Caco-2 (cell line): ENCODE data around the gene ARHGAP25. TPM values are rescaled to one million over a fixed set of nuclear protein-coding genes. Genes with fewer than 3 reads are reported as not detected.

ENCODE experiments used
- BruUV-seq: library from RNA; stranded (reverse); fragments of 400-500 nt; replicated peaks from 2 replicates; lab custom pipeline; 2021; lab: Mats Ljungman, UMichigan
- CTCF ChIA-PET: fragments of 300-600 bp; sonication (Branson Sonifier 250); formaldehyde crosslinking; loops from one replicate; lab custom pipeline; 2022; ENCODE audit warnings: antibody characterized with exemption; lab: Charles Lee
- POLR2A ChIA-PET: fragments of 300-600 bp; sonication (Branson Sonifier 250); formaldehyde crosslinking; loops from one replicate; lab custom pipeline; 2022; ENCODE audit warnings: antibody characterized with exemption; lab: Charles Lee
- DNase-seq, 2 experiments: peaks; one replicate each; pipeline versions ENCODE4 v3.0.0 to v3.0.0-alpha.2; 2020 to 2022
- H3K27me3 ChIP-seq: replicated peaks from 2 replicates; pipeline ENCODE4 v1.6.0; 2011; ENCODE audit warnings: low read length; ENCODE audit not compliant: control insufficient read depth, insufficient read depth
- H3K36me3 ChIP-seq: 2 replicates; pipeline ENCODE4 v1.5.1; 2011; ENCODE audit warnings: low read length; ENCODE audit not compliant: control insufficient read depth, insufficient read depth
- H3K4me1 ChIP-seq: fragments of 250-450 bp; sonication (Bioruptor Pico); 2 replicates; pipeline ENCODE4 v1.5.1; 2020; ENCODE audit warnings: mild to moderate bottlenecking
- H3K4me3 ChIP-seq: 2 replicates; pipeline ENCODE4 v1.5.1; 2011; ENCODE audit warnings: low read depth, mild to moderate bottlenecking, control low read depth, low read length
- H3K9me3 ChIP-seq: fragments of 250-450 bp; sonication (Bioruptor Pico); 2 replicates; pipeline ENCODE4 v1.5.1; 2020; ENCODE audit warnings: mild to moderate bottlenecking, moderate library complexity
- H3K27ac Mint-ChIP-seq: one replicate; pipeline ENCODE4 v1.8.0; 2022; ENCODE audit warnings: mixed read lengths; ENCODE audit not compliant: unreplicated experiment
- H3K27me3 Mint-ChIP-seq: one replicate; pipeline ENCODE4 v1.8.0; 2022; ENCODE audit warnings: mixed read lengths; ENCODE audit not compliant: insufficient read depth, unreplicated experiment
- H3K36me3 Mint-ChIP-seq: one replicate; pipeline ENCODE4 v1.8.0; 2022; ENCODE audit warnings: mild to moderate bottlenecking, mixed read lengths; ENCODE audit not compliant: insufficient read depth, unreplicated experiment
- H3K4me1 Mint-ChIP-seq: one replicate; pipeline ENCODE4 v1.8.0; 2022; ENCODE audit warnings: low read depth, mixed read lengths; ENCODE audit not compliant: unreplicated experiment
- H3K4me3 Mint-ChIP-seq: one replicate; pipeline ENCODE4 v1.8.0; 2022; ENCODE audit warnings: mild to moderate bottlenecking, moderate library complexity, mixed read lengths; ENCODE audit not compliant: unreplicated experiment
- H3K9me3 Mint-ChIP-seq: one replicate; pipeline ENCODE4 v1.8.0; 2022; ENCODE audit warnings: mixed read lengths; ENCODE audit not compliant: unreplicated experiment
- intact Hi-C: fragments of 100-400 bp; cut with micrococcal nuclease; formaldehyde crosslinking; loops from one replicate; pipeline ENCODE4 v1.10.0; 2022; ENCODE audit not compliant: unreplicated experiment
- total RNA-seq: library from RNA; stranded (reverse); gene quantifications from 2 replicates; pipeline ENCODE4 v1.2.3, GENCODE V29; 2022
- TF ChIP-seq, protein P1 (sequence below), 2 experiments: fragments of 200-600 bp in 1 of 2; IDR thresholded peaks; 1 replicate in 1 of 2; 2 replicates in 1 of 2; pipeline versions ENCODE4 v1.5.1 to v1.8.0; 2011 to 2022; ENCODE audit warnings: antibody characterized with exemption in 1 of 2, control low read depth in 1 of 2, inconsistent platforms in 1 of 2, low read depth in 1 of 2, low read length in 1 of 2, mild to moderate bottlenecking in 1 of 2, moderate library complexity in 1 of 2; ENCODE audit not compliant: insufficient read depth in 1 of 2, severe bottlenecking in 1 of 2, unreplicated experiment in 1 of 2

Gene ARHGAP25
- total RNA-seq, 1 experiment from 2014 or later = 0.48 TPM

DNA sequence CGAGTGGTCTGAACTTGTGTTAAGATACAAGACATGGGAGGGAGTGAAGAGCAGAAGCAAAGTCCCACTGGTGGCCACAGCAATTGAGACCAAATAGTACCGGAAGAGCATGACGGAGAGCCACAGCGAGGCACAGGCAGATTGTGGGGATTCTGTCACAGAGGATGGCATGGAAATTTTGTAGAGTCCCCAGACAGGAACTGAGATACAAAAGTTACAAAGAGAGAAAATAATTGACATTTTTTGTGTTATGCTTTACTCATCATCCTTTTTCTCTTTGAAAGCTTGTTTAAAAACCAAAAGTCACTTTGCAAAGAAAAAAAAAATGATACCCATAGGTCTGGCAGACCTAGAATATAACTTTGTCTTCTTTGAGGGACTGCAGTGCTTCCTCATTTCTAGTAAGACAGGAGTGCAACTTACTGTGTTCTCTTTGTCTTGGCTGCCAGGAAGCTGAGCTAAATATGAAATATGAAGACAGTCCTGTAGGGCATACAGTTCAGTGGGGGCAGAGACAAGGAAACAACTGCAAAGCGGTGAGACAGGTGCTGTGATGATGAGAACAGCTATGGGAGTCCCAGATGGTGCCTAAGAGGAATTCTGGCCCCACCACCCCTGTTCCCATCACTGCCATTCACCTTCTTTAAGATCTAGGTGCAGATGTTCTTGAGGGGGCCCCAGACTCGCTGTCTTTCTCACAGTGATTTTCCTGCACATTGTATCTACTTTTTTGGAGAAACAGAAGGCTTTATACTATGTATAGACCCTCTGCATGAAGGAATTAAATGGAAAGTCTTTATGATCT, 5.2 kb downstream of the ARHGAP25 start:
- Histone ChIP-seq H3K4me1 (no peaks in the 10 kb centered on the region), H3K9me3 (no peaks in the 10 kb centered on the region), H3K4me3 (no peak overlapping the region), H3K36me3 (no peaks in the 10 kb centered on the region), H3K27me3 (no peaks in the 10 kb centered on the region)
- ChIA-PET CTCF (no interaction called here), POLR2A (no interaction called here)
- peaks cover 10% of the 10 kb centered on the region for H3K27me3 Mint-ChIP-seq
- H3K4me1 Mint-ChIP-seq = no peaks in the 10 kb centered on the region
- DNase-seq = no peak
- H3K9me3 Mint-ChIP-seq = no peaks in the 10 kb centered on the region
- H3K36me3 Mint-ChIP-seq = no peaks in the 10 kb centered on the region
- H3K4me3 Mint-ChIP-seq = no peak overlapping the region
- TF ChIP-seq, protein P1, sequence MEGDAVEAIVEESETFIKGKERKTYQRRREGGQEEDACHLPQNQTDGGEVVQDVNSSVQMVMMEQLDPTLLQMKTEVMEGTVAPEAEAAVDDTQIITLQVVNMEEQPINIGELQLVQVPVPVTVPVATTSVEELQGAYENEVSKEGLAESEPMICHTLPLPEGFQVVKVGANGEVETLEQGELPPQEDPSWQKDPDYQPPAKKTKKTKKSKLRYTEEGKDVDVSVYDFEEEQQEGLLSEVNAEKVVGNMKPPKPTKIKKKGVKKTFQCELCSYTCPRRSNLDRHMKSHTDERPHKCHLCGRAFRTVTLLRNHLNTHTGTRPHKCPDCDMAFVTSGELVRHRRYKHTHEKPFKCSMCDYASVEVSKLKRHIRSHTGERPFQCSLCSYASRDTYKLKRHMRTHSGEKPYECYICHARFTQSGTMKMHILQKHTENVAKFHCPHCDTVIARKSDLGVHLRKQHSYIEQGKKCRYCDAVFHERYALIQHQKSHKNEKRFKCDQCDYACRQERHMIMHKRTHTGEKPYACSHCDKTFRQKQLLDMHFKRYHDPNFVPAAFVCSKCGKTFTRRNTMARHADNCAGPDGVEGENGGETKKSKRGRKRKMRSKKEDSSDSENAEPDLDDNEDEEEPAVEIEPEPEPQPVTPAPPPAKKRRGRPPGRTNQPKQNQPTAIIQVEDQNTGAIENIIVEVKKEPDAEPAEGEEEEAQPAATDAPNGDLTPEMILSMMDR (IDR thresholded peaks at IDR 0.05; ENCODE audit: insufficient read depth in 1 of 2, low read depth in 1 of 2, low read length in 1 of 2, severe bottlenecking in 1 of 2, unreplicated experiment in 1 of 2) = no peak
- BruUV-seq = no TSS peak
- H3K27ac Mint-ChIP-seq = no peak overlapping the region
- intact Hi-C loops = no loop called here

DNA sequence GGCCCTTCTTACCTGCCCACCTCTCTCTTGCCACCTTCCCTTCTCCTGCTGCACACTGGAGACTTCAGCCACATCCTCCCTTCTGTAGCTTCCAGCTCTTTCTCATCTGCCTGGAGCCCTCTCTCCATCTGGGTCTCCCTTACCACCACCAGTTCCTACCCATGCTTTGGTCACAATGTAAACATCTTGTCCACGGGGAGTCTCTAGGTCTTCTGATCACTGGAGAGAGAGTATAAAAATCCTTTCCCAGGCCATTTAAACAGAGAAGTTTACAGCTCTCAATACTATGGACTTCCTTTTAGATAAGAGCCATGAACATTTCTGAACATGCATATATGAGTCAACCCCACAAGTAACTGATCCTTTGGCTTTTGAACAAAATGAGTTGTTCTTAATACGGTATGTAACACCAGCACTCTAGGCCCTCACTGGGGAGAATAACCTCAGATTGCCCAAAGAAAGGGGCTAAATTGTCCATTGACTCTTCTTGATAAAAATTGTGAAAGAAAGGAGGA, 5.8 kb downstream of the ARHGAP25 start:
- CTCF ChIA-PET = interaction anchor here (1.1 kb wide), 1 partner anchor 145 kb away, joined by 3 read pairs; no protein-coding TSS in a partner anchor

DNA sequence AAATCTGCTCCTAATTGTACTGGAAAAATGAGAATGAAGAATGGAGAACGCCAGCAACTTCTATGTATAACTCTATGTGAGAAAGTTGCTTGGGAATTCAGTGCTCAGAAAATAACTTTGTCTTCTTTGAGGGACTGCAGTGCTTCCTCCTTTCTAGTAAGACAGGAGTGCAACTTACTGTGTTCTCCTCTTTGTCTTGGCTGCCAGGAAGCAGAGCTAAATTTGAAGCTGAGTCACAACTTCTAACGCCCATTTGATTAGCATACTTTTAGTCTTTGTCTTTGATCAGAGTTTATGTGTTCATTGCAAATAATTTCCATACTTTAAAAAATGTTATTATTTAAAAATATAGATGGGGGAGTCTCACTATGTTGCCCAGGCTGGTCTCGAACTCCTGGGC, 6.6 kb downstream of the ARHGAP25 start:
- Histone ChIP-seq H3K9me3 (no peaks in the 10 kb centered on the region), H3K4me3 (no peak overlapping the region), H3K4me1 (no peaks in the 10 kb centered on the region), H3K36me3 (no peaks in the 10 kb centered on the region), H3K27me3 (no peaks in the 10 kb centered on the region; the same call in 1 of the 2 replicates)
- Mint-ChIP-seq H3K27me3 (peaks cover 14% of the 10 kb centered on the region), H3K4me1 (no peaks in the 10 kb centered on the region), H3K27ac (no peak overlapping the region), H3K36me3 (no peaks in the 10 kb centered on the region), H3K9me3 (no peaks in the 10 kb centered on the region), H3K4me3 (no peak overlapping the region)
- intact Hi-C loops = no loop called here
- ChIA-PET POLR2A (no interaction called here), CTCF (interaction anchor here (1.1 kb wide), 1 partner anchor 146 kb away, joined by 3 read pairs; no protein-coding TSS in a partner anchor)
- TF ChIP-seq, protein P1 (IDR thresholded peaks at IDR 0.05; ENCODE audit: insufficient read depth in 1 of 2, low read depth in 1 of 2, low read length in 1 of 2, severe bottlenecking in 1 of 2, unreplicated experiment in 1 of 2) = no peak
- no TSS peak for BruUV-seq
- no peak for DNase-seq

More for the DNA sequence above, 5.8 kb downstream of the ARHGAP25 start:
- no TSS peak for BruUV-seq
- Mint-ChIP-seq H3K4me1 (no peaks in the 10 kb centered on the region), H3K4me3 (no peak overlapping the region), H3K27ac (no peak overlapping the region), H3K9me3 (no peaks in the 10 kb centered on the region), H3K27me3 (peaks cover 14% of the 10 kb centered on the region), H3K36me3 (no peaks in the 10 kb centered on the region)
- POLR2A ChIA-PET = no interaction called here
- intact Hi-C loops = no loop called here
- no peaks in the 10 kb centered on the region for H3K36me3 ChIP-seq
- no peak for DNase-seq
- H3K27me3 ChIP-seq = no peaks in the 10 kb centered on the region; the same call in 1 of the 2 replicates
- no peaks in the 10 kb centered on the region for H3K9me3 ChIP-seq
- no peaks in the 10 kb centered on the region for H3K4me1 ChIP-seq
- TF ChIP-seq, protein P1 (IDR thresholded peaks at IDR 0.05; ENCODE audit: insufficient read depth in 1 of 2, low read depth in 1 of 2, low read length in 1 of 2, severe bottlenecking in 1 of 2, unreplicated experiment in 1 of 2) = no peak
- no peak overlapping the region for H3K4me3 ChIP-seq
